ENCODE results near the gene MBLAC1. TPM values are rescaled to one million over a fixed set of nuclear protein-coding genes. Genes with fewer than 3 reads are reported as not detected.

MBLAC1 gene
- total and polyA plus RNA-seq, 10 of the 15 experiments (the other 5 are each of a cell fraction or from before 2014, with no cell fraction given), result 0.24 to 3.2 (median 1.8) TPM; not detected in 1

DNA sequence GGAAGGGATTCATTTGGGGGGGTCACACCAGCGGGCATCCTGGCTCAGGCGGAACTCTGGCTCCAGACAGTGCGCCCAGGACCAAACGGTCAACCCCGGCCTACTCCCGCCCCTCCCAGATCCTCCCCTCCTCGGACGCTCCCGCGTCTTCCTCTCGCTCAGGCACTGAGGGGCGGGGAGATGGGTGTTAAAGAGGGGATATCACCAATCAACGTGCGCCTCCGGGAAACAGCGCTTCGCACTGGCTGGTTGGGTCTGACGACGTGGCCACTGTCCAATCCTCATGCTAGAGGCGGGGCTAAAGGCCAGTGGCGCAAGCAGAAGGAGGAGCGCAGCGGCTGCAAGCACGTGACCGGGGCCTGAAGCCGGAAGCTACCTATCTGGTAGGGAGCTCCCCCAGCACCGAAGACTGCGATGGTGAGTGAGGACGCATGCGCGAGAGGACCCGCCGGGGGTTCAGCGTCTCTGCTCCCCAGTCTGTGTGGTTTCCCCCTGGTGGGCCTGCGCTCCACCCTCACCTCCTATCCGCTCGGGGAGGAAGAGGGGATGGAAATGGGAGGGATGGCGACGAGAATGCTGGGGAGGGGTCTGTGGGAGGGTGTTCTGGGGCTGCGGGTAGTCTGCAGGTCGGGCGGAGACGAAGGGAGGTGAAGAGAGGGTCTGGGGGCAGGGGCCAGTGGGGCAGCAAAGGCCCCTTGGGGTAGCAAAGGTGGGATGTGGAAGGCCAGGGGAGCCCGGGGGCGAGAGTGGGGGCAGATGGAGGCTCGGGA, 22.0 kb downstream of the MBLAC1 start, which contains the start of gene LAMTOR4 (continued):
- TF ChIP-seq, protein P1, sequence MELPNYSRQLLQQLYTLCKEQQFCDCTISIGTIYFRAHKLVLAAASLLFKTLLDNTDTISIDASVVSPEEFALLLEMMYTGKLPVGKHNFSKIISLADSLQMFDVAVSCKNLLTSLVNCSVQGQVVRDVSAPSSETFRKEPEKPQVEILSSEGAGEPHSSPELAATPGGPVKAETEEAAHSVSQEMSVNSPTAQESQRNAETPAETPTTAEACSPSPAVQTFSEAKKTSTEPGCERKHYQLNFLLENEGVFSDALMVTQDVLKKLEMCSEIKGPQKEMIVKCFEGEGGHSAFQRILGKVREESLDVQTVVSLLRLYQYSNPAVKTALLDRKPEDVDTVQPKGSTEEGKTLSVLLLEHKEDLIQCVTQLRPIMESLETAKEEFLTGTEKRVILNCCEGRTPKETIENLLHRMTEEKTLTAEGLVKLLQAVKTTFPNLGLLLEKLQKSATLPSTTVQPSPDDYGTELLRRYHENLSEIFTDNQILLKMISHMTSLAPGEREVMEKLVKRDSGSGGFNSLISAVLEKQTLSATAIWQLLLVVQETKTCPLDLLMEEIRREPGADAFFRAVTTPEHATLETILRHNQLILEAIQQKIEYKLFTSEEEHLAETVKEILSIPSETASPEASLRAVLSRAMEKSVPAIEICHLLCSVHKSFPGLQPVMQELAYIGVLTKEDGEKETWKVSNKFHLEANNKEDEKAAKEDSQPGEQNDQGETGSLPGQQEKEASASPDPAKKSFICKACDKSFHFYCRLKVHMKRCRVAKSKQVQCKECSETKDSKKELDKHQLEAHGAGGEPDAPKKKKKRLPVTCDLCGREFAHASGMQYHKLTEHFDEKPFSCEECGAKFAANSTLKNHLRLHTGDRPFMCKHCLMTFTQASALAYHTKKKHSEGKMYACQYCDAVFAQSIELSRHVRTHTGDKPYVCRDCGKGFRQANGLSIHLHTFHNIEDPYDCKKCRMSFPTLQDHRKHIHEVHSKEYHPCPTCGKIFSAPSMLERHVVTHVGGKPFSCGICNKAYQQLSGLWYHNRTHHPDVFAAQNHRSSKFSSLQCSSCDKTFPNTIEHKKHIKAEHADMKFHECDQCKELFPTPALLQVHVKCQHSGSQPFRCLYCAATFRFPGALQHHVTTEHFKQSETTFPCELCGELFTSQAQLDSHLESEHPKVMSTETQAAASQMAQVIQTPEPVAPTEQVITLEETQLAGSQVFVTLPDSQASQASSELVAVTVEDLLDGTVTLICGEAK (IDR thresholded peaks at IDR 0.05; ENCODE audit: borderline replicate concordance), result peak; percentile 31; the same call in 1 of the 2 replicates
- TF ChIP-seq NFYB (IDR thresholded peaks at IDR 0.05; ENCODE audit: insufficient read depth, low read depth, low read length), result peak; percentile 91
- no peak for TF ChIP-seq KAT2A (conservative IDR thresholded peaks at IDR 0.05; ENCODE audit: control insufficient read depth, low read depth, low read length)
- TF ChIP-seq, protein P2, sequence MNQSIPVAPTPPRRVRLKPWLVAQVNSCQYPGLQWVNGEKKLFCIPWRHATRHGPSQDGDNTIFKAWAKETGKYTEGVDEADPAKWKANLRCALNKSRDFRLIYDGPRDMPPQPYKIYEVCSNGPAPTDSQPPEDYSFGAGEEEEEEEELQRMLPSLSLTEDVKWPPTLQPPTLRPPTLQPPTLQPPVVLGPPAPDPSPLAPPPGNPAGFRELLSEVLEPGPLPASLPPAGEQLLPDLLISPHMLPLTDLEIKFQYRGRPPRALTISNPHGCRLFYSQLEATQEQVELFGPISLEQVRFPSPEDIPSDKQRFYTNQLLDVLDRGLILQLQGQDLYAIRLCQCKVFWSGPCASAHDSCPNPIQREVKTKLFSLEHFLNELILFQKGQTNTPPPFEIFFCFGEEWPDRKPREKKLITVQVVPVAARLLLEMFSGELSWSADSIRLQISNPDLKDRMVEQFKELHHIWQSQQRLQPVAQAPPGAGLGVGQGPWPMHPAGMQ (IDR thresholded peaks at IDR 0.05; ENCODE audit: borderline replicate concordance), result no peak
- TF ChIP-seq IKZF2 (IDR thresholded peaks at IDR 0.05), result peak in 1 of 2 experiments; percentile 26; a peak in 2 of 4 replicates
- TF ChIP-seq ZNF274 (IDR thresholded peaks at IDR 0.05; ENCODE audit: insufficient read depth, insufficient read length), result no peak
- TF ChIP-seq POLR2AphosphoS2 (IDR thresholded peaks at IDR 0.05; ENCODE audit: low read depth, low read length), result peak; percentile 79; the same call in 1 of the 2 replicates
- no peak for TF ChIP-seq NR2C2 (IDR thresholded peaks at IDR 0.05; ENCODE audit: borderline replicate concordance, control insufficient read depth, insufficient read length, low read depth)
- TF ChIP-seq, protein P3, sequence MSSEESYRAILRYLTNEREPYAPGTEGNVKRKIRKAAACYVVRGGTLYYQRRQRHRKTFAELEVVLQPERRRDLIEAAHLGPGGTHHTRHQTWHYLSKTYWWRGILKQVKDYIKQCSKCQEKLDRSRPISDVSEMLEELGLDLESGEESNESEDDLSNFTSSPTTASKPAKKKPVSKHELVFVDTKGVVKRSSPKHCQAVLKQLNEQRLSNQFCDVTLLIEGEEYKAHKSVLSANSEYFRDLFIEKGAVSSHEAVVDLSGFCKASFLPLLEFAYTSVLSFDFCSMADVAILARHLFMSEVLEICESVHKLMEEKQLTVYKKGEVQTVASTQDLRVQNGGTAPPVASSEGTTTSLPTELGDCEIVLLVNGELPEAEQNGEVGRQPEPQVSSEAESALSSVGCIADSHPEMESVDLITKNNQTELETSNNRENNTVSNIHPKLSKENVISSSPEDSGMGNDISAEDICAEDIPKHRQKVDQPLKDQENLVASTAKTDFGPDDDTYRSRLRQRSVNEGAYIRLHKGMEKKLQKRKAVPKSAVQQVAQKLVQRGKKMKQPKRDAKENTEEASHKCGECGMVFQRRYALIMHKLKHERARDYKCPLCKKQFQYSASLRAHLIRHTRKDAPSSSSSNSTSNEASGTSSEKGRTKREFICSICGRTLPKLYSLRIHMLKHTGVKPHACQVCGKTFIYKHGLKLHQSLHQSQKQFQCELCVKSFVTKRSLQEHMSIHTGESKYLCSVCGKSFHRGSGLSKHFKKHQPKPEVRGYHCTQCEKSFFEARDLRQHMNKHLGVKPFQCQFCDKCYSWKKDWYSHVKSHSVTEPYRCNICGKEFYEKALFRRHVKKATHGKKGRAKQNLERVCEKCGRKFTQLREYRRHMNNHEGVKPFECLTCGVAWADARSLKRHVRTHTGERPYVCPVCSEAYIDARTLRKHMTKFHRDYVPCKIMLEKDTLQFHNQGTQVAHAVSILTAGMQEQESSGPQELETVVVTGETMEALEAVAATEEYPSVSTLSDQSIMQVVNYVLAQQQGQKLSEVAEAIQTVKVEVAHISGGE (CRISPR knock-in tag; IDR thresholded peaks at IDR 0.05), result no peak
- no peak for TF ChIP-seq CBX3 (IDR thresholded peaks at IDR 0.05; ENCODE audit: borderline replicate concordance, low read depth)
- TF ChIP-seq BACH1 (IDR thresholded peaks at IDR 0.05; ENCODE audit: borderline replicate concordance), result peak; percentile 65; the same call in 1 of the 2 replicates
- no peak for TF ChIP-seq FOXM1 (IDR thresholded peaks at IDR 0.05; ENCODE audit: low read depth, low read length)
- peak; percentile 84; the same call in 1 of the 2 replicates for TF ChIP-seq PML (IDR thresholded peaks at IDR 0.05; ENCODE audit: low read length)

Data from GM12878 (cell line).